GM18520 (cell line): Measurements from ENCODE around the gene ZHX3.
"Not testable (repeated sequence)": the region's sequence is repeated elsewhere in the genome, so short reads cannot be mapped to it uniquely, and the experiment has no call there.

Experiments
- ATAC-seq: cut with Tn5 transposase; IDR thresholded peaks from one replicate; pipeline ENCODE4 v1.9.1; 2021; ENCODE audit not compliant: unreplicated experiment

ZHX3 gene

DNA sequence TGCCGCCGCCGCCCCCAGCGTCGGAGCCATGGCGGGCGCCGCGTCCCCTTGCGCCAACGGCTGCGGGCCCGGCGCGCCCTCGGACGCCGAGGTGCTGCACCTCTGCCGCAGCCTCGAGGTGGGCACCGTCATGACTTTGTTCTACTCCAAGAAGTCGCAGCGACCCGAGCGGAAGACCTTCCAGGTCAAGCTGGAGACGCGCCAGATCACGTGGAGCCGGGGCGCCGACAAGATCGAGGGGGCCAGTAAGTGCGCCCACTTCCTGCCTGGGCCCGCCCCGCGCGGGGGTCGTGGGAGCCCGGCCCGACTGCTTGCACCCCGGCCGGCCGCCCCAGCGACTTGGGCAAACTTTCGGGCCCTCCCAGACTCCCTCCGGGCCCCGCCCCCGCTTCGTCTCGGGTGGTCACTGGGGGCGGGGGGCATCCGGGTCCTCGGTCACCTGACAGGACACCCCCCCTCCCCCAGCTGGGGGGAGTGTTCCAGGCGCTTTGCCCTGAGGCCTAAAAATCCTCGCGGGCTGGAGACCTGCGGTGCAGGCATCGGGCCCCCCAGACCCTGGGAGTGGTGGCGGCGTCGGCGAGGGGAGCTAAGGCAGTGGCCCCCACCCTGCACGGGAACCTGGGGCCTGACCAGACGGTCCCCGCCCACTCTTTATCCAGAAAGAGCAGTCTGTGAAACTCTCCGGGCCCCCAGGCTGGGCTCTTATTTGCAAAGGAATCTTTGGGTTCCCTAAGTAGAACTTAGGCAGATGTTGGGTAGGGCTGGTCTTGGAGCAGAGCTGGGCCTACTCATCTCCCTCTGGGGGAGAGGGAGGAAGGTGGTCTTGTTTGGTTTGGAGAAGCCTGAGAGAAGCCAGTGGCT lies 179.7 kb downstream of the ZHX3 start:
- ATAC-seq = no peak

DNA sequence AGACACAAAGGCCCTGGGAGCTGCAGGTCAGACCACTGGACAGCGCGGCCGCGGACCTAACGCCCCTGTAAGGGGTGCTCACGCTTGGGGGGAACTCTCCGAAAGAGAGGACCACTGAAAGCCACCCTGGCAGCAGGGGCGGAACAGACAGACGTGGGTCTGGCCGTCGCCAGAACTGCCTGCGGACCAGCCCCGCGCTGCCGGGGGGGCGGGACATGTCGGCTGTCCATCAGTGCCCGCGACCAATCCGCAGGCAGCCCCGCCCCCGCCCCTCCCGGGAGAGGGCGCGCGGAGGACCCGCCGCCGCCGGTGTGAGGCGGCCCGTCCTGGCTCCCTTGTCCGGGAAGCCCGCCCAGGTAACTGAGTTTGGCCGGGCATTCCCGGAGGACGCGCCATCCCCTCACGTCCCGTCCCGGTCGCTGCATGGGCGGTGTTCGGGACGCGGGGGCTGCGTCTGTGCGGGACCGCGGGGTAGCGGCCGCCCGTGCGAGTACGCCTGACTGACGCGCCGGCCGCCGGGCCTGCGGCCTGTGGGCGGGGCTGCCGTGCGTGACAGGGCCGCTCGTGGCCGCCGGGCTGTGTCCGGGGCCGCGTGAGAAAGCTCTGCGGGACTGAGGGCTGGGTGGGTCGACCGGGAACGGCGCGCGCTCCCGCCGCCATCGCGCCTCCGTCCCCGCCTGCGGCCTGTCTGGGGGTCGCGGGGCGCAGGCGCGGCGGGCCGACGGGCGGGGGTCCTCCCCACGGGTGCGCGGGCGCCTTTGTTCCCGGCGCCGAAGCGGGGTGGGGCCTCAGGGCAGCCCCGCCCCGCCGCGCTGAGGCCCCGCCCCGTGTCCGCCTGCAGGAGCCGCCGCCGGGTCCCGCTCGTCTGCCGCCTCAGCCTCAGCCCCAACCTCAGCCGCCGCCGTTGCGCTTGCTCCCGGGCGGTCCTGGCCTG lies 180.6 kb downstream of the ZHX3 start, which contains the start of gene PLCG1:
PLCG1 (plus strand) TSS at position 864 of the 934 bp plus-strand sequence. CDS start 99 bp downstream, outside the sequence.
- ATAC-seq = peak; percentile 42

DNA sequence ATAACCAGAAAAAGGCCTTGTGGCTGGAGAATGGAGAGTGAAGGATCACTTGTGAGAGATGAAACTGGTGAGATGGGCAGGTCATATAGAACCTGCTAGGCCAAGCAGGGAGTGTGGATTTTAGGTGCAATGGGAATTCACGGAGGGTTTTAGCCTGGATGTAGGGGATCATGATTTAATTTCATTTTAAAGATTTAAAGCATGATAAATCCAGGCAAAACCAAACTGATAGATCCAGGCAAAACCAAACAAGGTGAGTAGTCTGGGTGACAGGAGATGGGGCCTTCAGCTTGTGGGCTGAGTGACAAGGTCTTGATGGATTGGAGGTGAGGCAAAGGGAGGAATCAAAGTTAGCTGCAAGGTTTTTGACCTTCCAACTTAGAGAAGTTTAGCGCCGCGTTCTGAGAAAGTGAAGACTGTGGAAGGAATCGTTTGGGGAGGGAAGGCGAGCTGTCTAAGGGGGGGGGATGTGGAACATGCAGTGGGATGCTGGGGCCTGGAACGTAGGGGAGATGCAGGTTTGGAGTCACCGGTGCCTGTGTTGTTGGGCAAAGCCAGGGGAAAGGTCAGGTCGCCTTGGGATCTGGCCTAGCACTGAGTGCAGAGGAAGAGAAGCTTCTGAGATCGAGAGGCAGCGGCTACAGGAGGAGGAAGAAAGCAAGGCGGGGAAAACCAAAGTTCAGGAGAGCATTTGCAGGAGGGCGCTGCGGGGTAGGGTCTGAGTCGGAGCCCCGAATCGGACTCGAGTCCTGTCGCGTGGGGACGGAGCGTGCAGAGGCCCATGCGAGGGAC lies 181.4 kb downstream of the ZHX3 start:
- ATAC-seq = no peak

DNA sequence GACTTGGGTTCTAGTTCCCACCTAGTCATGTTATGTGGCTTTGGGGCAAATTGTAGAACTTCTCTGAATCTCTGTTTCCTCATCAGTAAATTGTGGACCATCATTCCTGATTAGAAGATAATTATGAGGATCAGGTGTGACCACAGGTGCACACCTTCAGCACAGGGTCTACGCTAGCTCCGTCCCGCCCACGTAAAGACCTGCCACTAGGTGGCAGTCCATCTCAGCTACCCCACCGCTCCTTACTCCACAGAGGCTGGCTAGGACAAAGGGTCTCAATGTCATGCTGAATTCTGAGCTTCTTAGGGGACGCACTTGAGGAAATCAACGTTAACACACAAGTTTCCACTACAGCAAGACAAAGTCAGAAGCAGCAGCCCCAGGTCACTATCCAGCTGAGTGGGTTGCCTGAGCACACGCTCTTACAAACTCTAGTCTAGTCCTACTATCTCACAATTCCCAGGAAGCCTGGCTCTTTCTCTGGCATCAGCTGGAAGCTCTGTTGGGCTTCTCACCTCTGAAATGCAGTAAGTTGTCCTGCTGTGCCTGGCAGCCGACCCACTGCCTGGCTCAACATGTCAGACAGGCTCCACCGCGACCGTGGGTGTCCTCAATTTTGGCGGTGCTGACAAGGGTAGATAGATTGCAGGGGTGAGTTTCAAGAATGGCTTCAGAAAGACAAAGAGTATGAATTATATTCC lies 182.2 kb downstream of the ZHX3 start:
- no peak for ATAC-seq

DNA sequence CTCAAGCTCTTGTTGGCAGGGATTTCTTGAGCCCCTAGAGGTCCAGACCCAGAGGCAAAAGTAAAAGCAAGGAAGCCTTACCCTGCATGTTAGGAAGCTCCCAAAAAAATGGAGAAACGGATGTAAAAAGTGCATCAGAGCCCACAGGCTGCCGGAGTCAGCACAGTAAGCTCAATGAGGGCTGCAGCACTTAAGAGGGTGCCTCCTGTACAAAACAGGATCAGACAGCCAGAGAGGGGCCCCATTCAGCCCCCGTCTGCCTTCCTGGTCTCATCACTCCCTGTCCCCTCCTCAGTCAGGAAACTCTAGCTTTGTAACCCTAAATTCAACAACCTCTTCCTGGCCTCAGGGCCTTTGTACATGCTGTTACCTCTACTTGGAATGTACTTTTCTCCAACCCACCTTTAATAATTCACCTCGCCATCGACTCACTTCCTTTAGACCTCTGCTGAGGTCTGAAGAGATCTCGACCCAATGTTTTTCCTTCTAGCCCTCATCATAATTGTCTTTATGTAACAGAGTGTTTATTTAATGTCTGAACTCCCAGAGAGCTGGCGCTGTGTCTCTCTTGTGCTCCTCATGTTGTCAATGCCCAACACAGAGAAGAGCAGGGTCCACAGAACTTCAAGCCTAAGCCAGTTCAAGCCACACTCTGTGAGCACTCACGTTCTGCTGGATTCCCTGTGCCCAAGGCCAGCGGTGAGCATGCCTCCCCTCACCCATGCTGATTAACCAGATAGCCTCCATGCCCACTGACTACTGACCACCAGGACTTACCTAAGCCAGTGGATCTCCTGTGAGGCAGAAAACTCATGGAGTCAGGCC lies 183.0 kb downstream of the ZHX3 start:
- ATAC-seq = no peak

DNA sequence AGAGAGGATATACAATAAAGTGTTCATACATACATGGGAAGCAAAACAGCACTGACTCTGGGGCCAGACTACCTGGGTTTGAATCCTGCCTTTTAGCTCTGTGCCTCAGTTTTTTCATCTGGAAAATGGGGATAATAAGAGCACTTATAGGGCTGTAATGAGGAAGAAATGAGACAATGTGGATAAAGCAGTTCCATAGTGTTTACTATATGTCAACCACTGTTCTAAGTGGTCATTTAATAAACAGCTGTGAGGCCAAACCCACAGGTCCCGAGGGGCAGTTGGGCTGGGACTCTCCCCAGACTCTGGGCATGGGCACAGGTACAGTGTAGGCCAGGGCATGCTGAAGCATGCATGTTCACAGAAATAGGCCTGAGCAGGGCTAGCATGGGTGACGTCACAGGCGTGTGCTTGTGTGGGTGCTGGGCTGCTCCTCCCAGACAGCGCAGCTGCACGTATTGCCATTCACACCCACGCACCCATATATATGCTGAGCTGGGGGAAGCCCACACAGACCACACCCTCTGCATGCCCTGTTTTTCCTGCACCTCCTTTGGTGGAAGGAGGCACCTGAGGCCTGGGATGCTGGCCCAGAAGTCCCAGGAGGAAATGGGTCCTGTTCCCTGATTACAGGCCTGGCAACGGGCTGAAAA lies 183.7 kb downstream of the ZHX3 start:
- peak; percentile 48 for ATAC-seq

DNA sequence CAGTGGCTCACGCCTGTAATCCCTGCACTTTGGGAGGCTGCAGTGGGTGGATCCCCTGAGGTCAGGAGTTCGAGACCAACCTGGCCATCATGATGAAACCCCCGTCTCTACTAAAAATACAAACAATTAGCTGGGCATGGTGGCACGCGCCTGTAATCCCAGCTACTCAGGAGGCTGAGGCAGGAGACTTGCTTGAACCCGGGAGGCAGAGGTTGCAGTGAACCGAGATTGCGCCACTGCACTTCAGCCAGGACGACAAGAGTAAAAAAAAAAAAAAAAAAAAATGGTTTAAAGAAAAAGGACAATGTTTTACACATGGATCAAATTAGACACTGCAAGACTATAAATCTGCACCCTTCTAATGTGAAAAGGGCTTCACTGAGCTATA lies 185.1 kb downstream of the ZHX3 start:
- ATAC-seq = not testable (repeated sequence)

DNA sequence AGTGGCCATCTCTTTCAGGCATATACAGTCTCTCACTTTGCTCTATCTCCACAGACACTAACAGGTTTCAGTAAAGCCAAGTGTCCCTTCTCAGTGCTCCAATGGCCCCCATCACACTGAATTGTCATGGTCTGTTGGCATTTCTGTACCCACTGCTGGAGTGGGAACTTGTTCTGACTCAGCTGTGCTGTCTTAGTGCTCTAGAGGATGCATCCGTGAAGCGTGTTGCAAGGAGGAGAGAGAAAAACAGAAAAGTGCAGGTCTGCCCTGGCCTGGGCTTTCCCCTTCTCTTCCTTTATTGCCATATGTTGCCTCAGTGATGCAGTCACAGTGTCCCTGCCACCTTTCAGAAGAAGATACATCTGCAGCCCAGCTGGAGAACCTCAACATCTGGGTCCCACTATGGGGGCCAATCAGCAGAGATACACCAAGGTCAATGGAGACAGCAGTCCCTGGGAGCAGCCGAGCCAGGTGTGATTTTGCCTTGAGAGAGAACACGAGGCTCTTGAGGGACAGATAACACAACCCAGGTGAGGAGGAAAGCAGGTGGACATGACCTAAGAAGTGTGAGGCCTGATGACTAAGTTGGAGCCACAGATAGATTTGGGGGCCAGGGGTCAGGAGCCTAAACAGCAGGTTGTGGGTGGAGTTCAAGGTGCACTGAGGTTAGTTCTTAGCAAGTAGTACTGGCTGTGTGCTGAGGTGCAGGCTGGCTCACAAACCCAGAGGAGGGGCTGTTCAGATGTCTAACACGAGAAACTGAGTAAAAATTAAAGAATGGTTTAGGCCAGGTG lies 185.7 kb downstream of the ZHX3 start:
- peak; percentile 31 for ATAC-seq
